ENCODE results near the gene VSNL1.

VSNL1 gene

DNA sequence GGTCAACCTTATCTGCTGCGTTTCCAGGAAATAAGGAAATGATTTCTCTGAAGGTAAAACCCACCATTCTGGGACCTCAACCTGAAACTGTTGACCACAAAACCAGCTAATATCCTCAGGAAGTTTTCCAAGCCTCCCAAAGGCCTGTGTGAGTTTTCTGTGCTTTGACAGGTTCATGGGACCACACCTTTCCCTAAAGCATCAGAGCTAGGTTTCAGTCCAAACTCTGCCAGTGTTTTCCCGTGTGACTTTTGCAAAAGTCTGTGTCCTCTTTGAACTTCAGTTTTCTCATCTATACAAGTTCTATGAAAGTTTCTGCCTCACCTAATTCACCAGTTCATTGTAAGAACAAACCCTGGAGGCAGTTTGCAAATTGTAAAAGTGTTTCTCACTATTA, 39.8 kb downstream of the VSNL1 start:
- DNase-seq (ENCODE audit: low read depth in 2 of 3, low spot score in 1 of 3) = no peak

GRCh38 chr2:17581831-17582230, 41.3 kb downstream of the VSNL1 start:
- DNase-seq (ENCODE audit: low read depth in 2 of 3, low spot score in 1 of 3) = no peak

GRCh38 chr2:17583166-17583565, 42.7 kb downstream of the VSNL1 start:
- DNase-seq (ENCODE audit: low read depth in 2 of 3, low spot score in 1 of 3) = no peak

GRCh38 chr2:17583646-17584045, 43.1 kb downstream of the VSNL1 start:
- DNase-seq (ENCODE audit: low read depth in 2 of 3, low spot score in 1 of 3) = no peak

- no peak for DNase-seq (ENCODE audit: low read depth in 2 of 3, low spot score in 1 of 3)
These were observed 44.2 kb downstream of the VSNL1 start for GRCh38 chr2:17584689-17585088.

- no peak for DNase-seq (ENCODE audit: low read depth in 2 of 3, low spot score in 1 of 3)
These were observed 47.0 kb downstream of the VSNL1 start for GRCh38 chr2:17587469-17587868.

DNA sequence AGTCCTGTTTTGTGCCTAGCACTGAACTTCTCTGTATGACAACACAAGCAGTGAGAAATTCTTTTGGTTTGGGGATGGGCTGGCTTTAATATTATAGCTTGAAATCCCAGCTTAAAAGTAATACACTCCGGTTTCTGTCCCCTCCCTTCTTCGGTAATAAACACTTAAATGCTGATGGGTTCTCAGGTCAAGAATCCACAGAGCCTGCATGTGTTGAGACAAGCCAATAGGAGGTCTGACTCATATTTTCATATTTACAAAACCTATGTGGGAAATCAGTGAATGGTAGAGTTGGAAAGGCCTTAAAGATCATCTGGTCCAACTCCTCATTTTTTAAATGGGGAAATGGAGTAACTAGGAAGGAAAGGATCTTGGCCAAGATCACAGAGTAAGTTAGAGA, 47.5 kb downstream of the VSNL1 start:
- no peak for DNase-seq (ENCODE audit: low read depth in 2 of 3, low spot score in 1 of 3)

- no peak for DNase-seq (ENCODE audit: low read depth in 2 of 3, low spot score in 1 of 3)
These were observed 49.0 kb downstream of the VSNL1 start for GRCh38 chr2:17589406-17590035.

DNA sequence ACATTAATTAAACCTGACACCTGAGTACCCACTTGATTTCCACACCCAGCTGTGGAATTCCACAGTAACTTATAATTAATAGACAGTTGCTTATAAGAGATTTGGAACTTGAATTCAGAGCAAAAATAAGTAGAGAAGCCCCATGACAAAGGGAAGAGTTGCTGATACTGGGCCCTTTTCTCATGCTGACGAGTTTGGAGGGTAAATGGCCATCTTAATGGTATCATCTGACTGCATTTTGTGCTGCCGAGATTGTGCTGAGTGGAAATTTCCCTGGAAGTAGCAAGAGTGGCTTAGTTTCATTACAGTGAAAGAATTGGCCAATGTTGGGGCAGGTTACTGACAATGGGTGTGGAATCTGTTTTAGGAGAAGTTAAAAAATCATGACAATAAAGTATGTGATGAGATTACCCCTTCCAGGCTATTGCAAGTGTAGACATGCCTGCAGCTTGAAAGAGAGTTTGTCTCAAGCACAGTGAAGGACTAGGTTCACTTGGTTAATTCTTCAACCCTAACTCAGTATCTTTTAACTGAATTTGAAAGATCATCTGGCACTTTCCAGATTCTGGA, 49.9 kb downstream of the VSNL1 start:
- DNase-seq (ENCODE audit: low read depth in 2 of 3, low spot score in 1 of 3) = no peak

DNA sequence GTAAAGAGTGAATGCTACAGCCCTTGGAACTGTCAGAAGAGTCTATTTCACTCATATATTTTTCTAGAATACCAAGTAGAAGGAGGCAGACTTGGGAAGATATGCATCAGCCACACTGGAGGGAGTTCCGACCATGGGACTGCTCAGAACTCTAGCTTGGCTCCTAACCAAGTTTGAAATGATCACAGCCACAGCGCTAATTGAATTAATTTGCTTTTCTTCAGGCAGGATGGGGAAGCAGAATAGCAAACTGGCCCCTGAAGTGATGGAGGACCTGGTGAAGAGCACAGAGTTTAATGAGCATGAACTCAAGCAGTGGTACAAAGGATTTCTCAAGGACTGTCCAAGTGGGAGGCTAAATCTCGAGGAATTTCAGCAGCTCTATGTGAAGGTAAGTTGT, 51.4 kb downstream of the VSNL1 start:
- no peak for DNase-seq (ENCODE audit: low read depth in 2 of 3, low spot score in 1 of 3)

GRCh38 chr2:17592731-17593409, 52.4 kb downstream of the VSNL1 start:
- no peak for DNase-seq (ENCODE audit: low read depth in 2 of 3, low spot score in 1 of 3)

- no peak for DNase-seq (ENCODE audit: low read depth in 2 of 3, low spot score in 1 of 3)
These were observed 52.9 kb downstream of the VSNL1 start for GRCh38 chr2:17593445-17593840.

DNA sequence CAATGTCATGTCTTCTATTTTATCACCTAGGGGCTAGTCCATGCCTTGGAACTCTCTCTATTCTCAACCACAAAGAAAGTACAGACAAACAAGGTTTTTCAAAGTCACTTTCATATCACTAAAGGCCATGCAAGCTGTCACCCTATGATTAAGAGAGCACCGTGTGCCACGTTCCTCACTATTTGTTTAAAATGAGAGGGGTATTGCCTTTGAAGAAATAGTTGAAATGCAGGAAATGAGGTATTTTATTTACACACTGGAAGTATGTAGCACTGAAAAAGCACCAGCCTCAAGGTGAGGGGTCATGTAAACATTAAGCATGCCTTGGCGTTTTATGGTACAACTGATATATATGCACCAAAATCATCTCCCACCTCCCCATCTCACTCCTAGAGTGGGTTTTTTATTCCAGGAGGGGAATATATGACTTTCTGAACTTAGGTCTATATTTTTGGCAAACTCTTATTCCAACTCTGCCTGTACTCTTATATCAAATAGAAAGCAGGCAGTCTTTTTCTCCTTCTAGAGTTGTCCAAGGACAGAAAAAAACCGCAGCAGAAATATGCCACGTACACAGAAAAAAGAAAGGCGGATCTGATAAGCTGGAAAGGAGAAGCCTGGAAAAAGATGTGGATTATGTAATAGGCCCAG, 53.5 kb downstream of the VSNL1 start:
- DNase-seq (ENCODE audit: low read depth in 2 of 3, low spot score in 1 of 3) = no peak

DNA sequence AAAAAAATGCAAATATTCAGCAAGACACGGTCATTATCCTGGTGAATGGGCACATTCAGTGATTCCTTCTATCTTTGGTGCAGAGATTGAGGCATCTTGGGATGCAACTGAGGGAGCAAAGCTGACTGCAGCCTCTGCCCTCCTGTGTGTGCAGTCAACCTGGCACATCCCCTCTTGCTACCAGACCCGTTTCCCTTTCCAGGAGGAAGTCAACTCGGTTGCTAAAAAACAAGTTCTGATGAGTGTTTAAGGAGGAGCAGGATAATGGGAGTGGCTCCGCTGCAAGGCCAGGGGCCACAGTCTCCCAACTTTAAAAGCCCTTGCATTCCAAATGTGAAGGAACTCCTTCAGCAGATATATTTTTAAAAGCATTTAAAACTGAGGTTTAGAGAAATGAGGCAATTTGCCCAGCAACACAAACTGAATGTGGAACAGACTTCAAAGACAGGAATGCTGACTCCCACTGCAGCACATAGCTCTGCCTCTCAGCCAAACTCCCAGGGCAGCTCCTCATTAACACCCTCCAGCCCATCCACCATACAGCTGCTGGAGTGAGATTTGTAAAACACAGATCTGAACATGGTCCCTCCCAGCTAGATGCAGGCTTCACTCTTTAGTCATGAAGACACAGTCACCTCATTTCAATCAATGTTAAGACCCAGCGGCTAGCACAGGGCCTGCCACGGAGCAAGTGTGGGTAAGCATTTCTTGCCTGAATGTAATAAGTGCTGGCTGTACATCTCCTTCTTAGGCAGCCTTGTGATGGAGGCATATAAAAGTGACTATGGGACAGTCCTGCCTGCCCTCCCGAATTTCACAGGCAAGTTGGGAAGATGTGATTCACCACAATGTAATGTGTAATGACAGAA, 54.3 kb downstream of the VSNL1 start:
- no peak for DNase-seq (ENCODE audit: low read depth in 2 of 3, low spot score in 1 of 3)

DNA sequence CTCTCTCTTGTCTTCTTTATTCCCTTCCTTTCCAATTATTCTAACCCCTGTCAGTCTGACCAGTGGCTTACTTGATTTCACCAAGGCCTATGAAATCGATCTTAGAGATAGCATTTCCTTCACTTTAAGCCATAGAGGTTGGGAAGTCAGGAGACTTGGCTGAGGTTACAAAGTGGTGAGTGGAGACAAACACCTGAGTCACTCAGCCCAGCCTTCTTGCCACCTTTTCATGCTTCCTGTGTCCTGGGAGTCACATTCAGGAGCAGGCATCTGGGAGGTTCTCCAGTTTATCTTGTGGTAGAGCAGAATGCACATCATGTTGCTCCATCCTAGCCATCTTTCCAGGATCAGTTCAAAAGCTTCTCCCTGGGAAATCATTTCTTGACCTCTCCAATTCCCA, 59.1 kb downstream of the VSNL1 start:
- no peak for DNase-seq (ENCODE audit: low read depth in 2 of 3, low spot score in 1 of 3)

DNA sequence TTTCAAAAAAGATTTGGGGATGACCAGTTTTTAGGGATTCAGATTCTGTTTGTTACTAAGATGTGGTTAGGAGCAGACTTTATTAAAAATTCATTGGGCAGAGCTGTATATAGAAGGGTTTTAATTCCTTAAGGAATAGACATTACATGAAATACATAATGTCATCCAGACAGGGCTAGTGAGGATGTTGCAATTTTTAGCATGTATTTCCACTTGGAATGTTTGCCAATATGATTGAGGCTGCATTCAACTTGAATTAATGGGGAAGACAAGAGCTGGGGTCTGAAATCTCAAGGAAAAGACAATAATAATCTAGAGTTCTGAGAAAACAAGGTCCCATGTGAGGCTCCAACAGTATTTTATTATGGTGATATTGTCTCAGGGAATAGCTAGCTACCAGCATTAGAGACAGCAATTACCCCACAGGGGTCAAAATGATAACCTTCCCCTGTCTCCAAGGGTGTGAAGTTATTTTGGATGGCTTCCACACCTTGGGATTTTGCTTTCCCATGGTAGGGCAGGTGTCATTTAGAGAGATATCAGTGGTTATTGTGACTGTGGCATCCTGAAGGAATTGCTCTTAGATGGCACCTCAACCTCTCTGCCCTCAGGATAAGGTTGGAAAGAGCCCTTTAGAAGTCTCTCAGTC, 60.2 kb downstream of the VSNL1 start:
- DNase-seq (ENCODE audit: low read depth in 2 of 3, low spot score in 1 of 3) = no peak

GRCh38 chr2:17604050-17604449, 63.6 kb downstream of the VSNL1 start:
- DNase-seq (ENCODE audit: low read depth in 2 of 3, low spot score in 1 of 3) = no peak

DNA sequence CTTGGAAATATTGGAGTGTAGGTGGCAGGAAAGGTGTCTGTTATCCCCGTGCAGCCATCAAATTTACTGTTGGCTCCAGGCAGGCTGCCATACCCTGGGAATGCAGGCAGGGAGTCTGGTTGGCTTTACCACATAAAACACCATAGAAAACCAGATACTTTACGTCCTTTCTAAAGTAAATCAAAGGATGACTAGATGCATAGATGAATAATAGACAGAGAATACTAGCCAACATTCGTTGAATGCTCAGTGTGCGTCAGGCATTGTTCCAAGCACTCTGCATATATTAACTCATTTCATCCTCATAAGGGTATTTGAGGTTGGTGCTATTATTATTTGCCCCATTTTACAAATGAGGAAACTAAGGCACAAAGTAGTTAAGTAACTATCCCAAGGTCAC, 65.2 kb downstream of the VSNL1 start:
- DNase-seq (ENCODE audit: low read depth in 2 of 3, low spot score in 1 of 3) = no peak

DNA sequence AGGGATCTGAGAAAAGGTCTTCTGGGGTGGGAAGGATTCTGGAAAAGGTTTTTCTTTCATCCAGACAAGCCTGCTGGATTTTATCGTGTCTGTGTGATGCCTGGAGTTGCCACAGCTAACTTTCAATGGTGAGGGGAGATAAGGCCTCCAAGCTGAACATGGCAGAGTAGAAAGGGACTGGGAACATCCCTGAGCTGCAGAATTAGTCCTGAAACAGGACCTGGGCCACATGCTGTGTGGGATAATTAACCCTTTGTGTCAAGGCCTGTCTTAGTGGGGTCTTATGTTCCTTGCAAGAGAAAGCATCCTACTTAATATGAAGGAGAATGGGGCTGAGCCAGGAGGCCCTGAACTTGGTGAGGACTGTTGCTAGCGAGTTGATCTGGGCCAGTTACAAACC, 66.4 kb downstream of the VSNL1 start:
- no peak for DNase-seq (ENCODE audit: low read depth in 2 of 3, low spot score in 1 of 3)

GRCh38 chr2:17607379-17607778, 66.9 kb downstream of the VSNL1 start:
- no peak for DNase-seq (ENCODE audit: low read depth in 2 of 3, low spot score in 1 of 3)

DNA sequence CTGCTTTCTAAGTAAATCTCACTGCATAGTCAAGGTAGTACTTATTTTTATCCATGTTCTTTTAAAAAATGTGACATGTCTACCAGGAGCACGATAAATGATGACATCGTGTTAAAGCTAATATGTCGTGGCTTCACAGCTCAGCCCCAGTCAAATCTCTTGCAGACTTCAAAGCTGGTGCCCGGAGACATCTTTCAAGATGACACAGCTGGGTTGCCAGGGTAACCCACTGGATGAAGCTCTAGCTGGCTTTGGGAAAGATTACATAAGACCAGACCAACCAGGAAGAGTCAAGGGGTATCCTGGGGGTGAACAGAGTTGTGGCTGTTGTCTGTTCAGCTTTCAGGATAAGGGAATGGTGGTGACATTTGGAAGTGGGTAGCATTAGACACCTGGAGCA, 67.8 kb downstream of the VSNL1 start:
- no peak for DNase-seq (ENCODE audit: low read depth in 2 of 3, low spot score in 1 of 3)

All from stimulated activated CD4-positive, alpha-beta T cell treated with anti-CD3 and anti-CD28 coated beads, Interleukin-12 subunit alpha, Interleukin-12 subunit beta, amount 100 ng/mL, for 48 hours (primary cell).